ENCODE measurements around the gene SLC41A2.
"Not testable (repeated sequence)": the region's sequence is repeated elsewhere in the genome, so short reads cannot be mapped to it uniquely, and the experiment has no call there.

Gene SLC41A2

GRCh38 chr12:104951759-104952509 is 6.2 kb downstream of the SLC41A2 start:
- POLR2A ChIA-PET, result no interaction called here
- TF ChIP-seq CTCF (IDR thresholded peaks at IDR 0.05; ENCODE audit: insufficient read depth, low read length, missing control alignments), result no peak
- CTCF ChIA-PET, result no interaction called here
- DNase-seq (ENCODE audit: low read depth, low spot score), result no peak
- no peak overlapping the region for H3K4me3 ChIP-seq (ENCODE audit: low read depth, low read length)

GRCh38 chr12:104948716-104949115 is 9.4 kb downstream of the SLC41A2 start:
- H3K4me3 ChIP-seq (ENCODE audit: low read depth, low read length); POLR2A ChIA-PET; DNase-seq (ENCODE audit: low read depth, low spot score): not testable (repeated sequence)
- CTCF ChIA-PET, result interaction anchor here (1.3 to 2.3 kb wide), 2 partner anchors 9 to 11 kb away, joined by 4 to 6 read pairs; partner anchors contain the start of gene SLC41A2

- H3K4me3 ChIP-seq (ENCODE audit: low read depth, low read length), result no peak overlapping the region
- ChIA-PET POLR2A (no interaction called here), CTCF (no interaction called here)
- TF ChIP-seq CTCF (IDR thresholded peaks at IDR 0.05; ENCODE audit: insufficient read depth, low read length, missing control alignments), result no peak
- DNase-seq (ENCODE audit: low read depth, low spot score), result no peak
Measured at GRCh38 chr12:104944252-104944651, 13.8 kb downstream of the SLC41A2 start.

- POLR2A ChIA-PET; H3K4me3 ChIP-seq (ENCODE audit: low read depth, low read length); DNase-seq (ENCODE audit: low read depth, low spot score): not testable (repeated sequence)
- CTCF ChIA-PET, result interaction anchor here (0.6 to 1.3 kb wide), 2 partner anchors 26 to 562 kb away, joined by 3 to 4 read pairs; no protein-coding TSS in a partner anchor
Measured at GRCh38 chr12:104943401-104943800, 14.7 kb downstream of the SLC41A2 start.

- POLR2A ChIA-PET, result no interaction called here
- TF ChIP-seq CTCF (IDR thresholded peaks at IDR 0.05; ENCODE audit: insufficient read depth, low read length, missing control alignments), result no peak
- H3K4me3 ChIP-seq (ENCODE audit: low read depth, low read length), result no peak overlapping the region
- no peak for DNase-seq (ENCODE audit: low read depth, low spot score)
- CTCF ChIA-PET, result no interaction called here
Measured at GRCh38 chr12:104942075-104942474, 16.0 kb downstream of the SLC41A2 start.

- POLR2A ChIA-PET, result no interaction called here
- CTCF ChIA-PET, result interaction anchor here (1.3 kb wide), 1 partner anchor 11 kb away, joined by 3 read pairs; no protein-coding TSS in a partner anchor
- no peak for DNase-seq (ENCODE audit: low read depth, low spot score)
- H3K4me3 ChIP-seq (ENCODE audit: low read depth, low read length), result no peak overlapping the region
- no peak for TF ChIP-seq CTCF (IDR thresholded peaks at IDR 0.05; ENCODE audit: insufficient read depth, low read length, missing control alignments)
Measured at GRCh38 chr12:104941454-104941853, 16.6 kb downstream of the SLC41A2 start.

GRCh38 chr12:104939089-104939488 is 19.0 kb downstream of the SLC41A2 start:
- no peak for TF ChIP-seq CTCF (IDR thresholded peaks at IDR 0.05; ENCODE audit: insufficient read depth, low read length, missing control alignments)
- POLR2A ChIA-PET, result no interaction called here
- no peak for DNase-seq (ENCODE audit: low read depth, low spot score)
- H3K4me3 ChIP-seq (ENCODE audit: low read depth, low read length), result no peak overlapping the region
- CTCF ChIA-PET, result no interaction called here

All from AG04449 (cell line).